HG03175 (cell line): Measurements from ENCODE around the gene ANKRD11.
"Not testable (repeated sequence)": the region's sequence is repeated elsewhere in the genome, so short reads cannot be mapped to it uniquely, and the experiment has no call there.

Experiments used
- ATAC-seq: cut with Tn5 transposase; IDR thresholded peaks from one replicate; pipeline ENCODE4 v1.9.1; 2021; ENCODE audit warnings: mild to moderate bottlenecking, moderate library complexity; ENCODE audit not compliant: unreplicated experiment

Gene ANKRD11

GRCh38 chr16:89453501-89454321, 36.6 kb downstream of the ANKRD11 start:
- ATAC-seq = no peak

- ATAC-seq = no peak
These were observed 37.4 kb downstream of the ANKRD11 start for GRCh38 chr16:89452925-89453324.

- no peak for ATAC-seq
These were observed 38.1 kb downstream of the ANKRD11 start for GRCh38 chr16:89452241-89452640.

GRCh38 chr16:89450537-89450936, 39.8 kb downstream of the ANKRD11 start:
- ATAC-seq = no peak

- ATAC-seq = no peak
These were observed 40.5 kb downstream of the ANKRD11 start for GRCh38 chr16:89449726-89450335.

GRCh38 chr16:89448656-89449055, 41.7 kb downstream of the ANKRD11 start:
- no peak for ATAC-seq

- no peak for ATAC-seq
These were observed 43.4 kb downstream of the ANKRD11 start for GRCh38 chr16:89446975-89447293.

GRCh38 chr16:89446136-89446974, 44.0 kb downstream of the ANKRD11 start:
- no peak for ATAC-seq

- ATAC-seq = no peak
These were observed 45.2 kb downstream of the ANKRD11 start for GRCh38 chr16:89445166-89445565.

- ATAC-seq = no peak
These were observed 45.6 kb downstream of the ANKRD11 start for GRCh38 chr16:89444728-89445127.

GRCh38 chr16:89444151-89444723, 46.1 kb downstream of the ANKRD11 start:
- no peak for ATAC-seq

GRCh38 chr16:89443727-89444084, 46.7 kb downstream of the ANKRD11 start:
- no peak for ATAC-seq

- no peak for ATAC-seq
These were observed 47.2 kb downstream of the ANKRD11 start for GRCh38 chr16:89442990-89443726.

- no peak for ATAC-seq
These were observed 47.8 kb downstream of the ANKRD11 start for GRCh38 chr16:89442588-89442987.

- ATAC-seq = no peak
These were observed 50.7 kb downstream of the ANKRD11 start for GRCh38 chr16:89439659-89440058.

- no peak for ATAC-seq
These were observed 52.4 kb downstream of the ANKRD11 start for GRCh38 chr16:89437991-89438390.

GRCh38 chr16:89437251-89437987, 52.9 kb downstream of the ANKRD11 start:
- no peak for ATAC-seq

GRCh38 chr16:89436366-89436765, 54.0 kb downstream of the ANKRD11 start:
- ATAC-seq = no peak

GRCh38 chr16:89435059-89435458, 55.3 kb downstream of the ANKRD11 start:
- not testable (repeated sequence) for ATAC-seq

GRCh38 chr16:89434490-89434889, 55.9 kb downstream of the ANKRD11 start:
- ATAC-seq = no peak
